NT2/D1 (cell line): ENCODE results near the gene ATE1.

ENCODE experiments used
- SUZ12 ChIP-seq: IDR thresholded peaks from 2 replicates; pipeline ENCODE4 v1.6.1; 2011; ENCODE audit not compliant: insufficient read length, insufficient read depth; ENCODE audit errors: extremely low read depth
- YY1 ChIP-seq: IDR thresholded peaks from 2 replicates; pipeline ENCODE4 v1.6.1; 2011; ENCODE audit not compliant: insufficient read length, insufficient read depth
- ZNF274 ChIP-seq: IDR thresholded peaks from 2 replicates; pipeline ENCODE4 v1.6.1; 2011; ENCODE audit warnings: mild to moderate bottlenecking, low read depth, low read length

DNA sequence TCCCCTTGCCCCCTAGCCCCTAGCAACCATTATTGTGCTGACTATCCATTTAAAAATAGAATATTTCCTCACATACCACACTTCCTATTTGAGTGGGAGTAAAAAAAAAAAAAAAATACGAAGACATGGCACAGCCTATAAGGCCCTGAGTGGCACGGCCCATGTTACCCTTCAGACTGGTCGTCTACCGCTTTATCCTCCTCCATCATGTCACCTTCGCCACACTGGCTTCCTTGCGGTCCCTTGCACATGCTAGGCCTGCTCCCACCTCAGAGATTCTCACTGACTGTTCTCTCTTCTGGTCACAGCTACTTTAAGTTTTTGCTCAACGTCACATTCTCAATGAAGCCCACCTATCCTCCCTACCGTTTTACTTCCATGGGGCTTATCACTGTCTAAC is 130.3 kb downstream of the ATE1 start:
- TF ChIP-seq SUZ12 (no peak), YY1 (no peak), ZNF274 (no peak)
